GM23338 (cell line): Measurements from ENCODE around the gene CPNE5. TPM values are rescaled to one million over a fixed set of nuclear protein-coding genes. Genes with fewer than 3 reads are reported as not detected.

Source experiments
- ATAC-seq: fragments of 200-7000 bp; cut with Tn5 transposase; 3 replicates; pipeline ENCODE4 v1.9.1; 2020
- DNase-seq: peaks from one replicate; pipeline ENCODE4 v3.0.0-alpha.2; 2015; ENCODE audit warnings: low spot score
- H2AFZ ChIP-seq: fragments of 200-600 bp; sonication (generic); 2 replicates; pipeline ENCODE4 v1.8.0; 2016; ENCODE audit warnings: antibody characterized with exemption, mild to moderate bottlenecking, moderate library complexity
- H3F3A ChIP-seq: fragments of 200-600 bp; sonication (generic); replicated peaks from 2 replicates; pipeline ENCODE4 v1.8.0; 2017; ENCODE audit warnings: antibody characterized with exemption, mixed run types, low read depth
- H3K27ac ChIP-seq: fragments of 200-600 bp; sonication (generic); 2 replicates; pipeline ENCODE4 v1.6.1; 2016; ENCODE audit warnings: low read depth
- H3K27me3 ChIP-seq: fragments of 200-600 bp; sonication (generic); 2 replicates; pipeline ENCODE4 v1.8.0; 2016; ENCODE audit warnings: mild to moderate bottlenecking, mixed run types, moderate library complexity; ENCODE audit not compliant: insufficient read depth
- H3K36me3 ChIP-seq: fragments of 200-600 bp; sonication (generic); 2 replicates; pipeline ENCODE4 v1.8.0; 2016; ENCODE audit warnings: mild to moderate bottlenecking; ENCODE audit not compliant: insufficient read depth
- H3K4me1 ChIP-seq: fragments of 200-600 bp; sonication (generic); 2 replicates; pipeline ENCODE4 v1.8.0; 2016; ENCODE audit warnings: mild to moderate bottlenecking, moderate library complexity; ENCODE audit not compliant: insufficient read depth
- H3K4me2 ChIP-seq: fragments of 200-600 bp; sonication (generic); 2 replicates; pipeline ENCODE4 v1.7.1; 2017; ENCODE audit warnings: mixed run types
- H3K4me3 ChIP-seq: fragments of 200-600 bp; sonication (generic); 2 replicates; pipeline ENCODE4 v1.6.1; 2016; ENCODE audit warnings: mixed run types
- H3K79me2 ChIP-seq: fragments of 200-600 bp; sonication (generic); replicated peaks from 2 replicates; pipeline ENCODE4 v1.8.0; 2017; ENCODE audit warnings: mild to moderate bottlenecking; ENCODE audit not compliant: insufficient read depth
- H3K9me2 ChIP-seq: fragments of 200-600 bp; sonication (generic); 2 replicates; pipeline ENCODE4 v1.8.0; 2017; ENCODE audit not compliant: insufficient read depth
- H4K20me1 ChIP-seq: fragments of 200-600 bp; sonication (generic); replicated peaks from 2 replicates; pipeline ENCODE4 v1.8.0; 2017; ENCODE audit warnings: mild to moderate bottlenecking; ENCODE audit not compliant: insufficient read depth
- H3K27ac Mint-ChIP-seq: 2 replicates; pipeline ENCODE4 v1.8.0; 2020; ENCODE audit warnings: inconsistent platforms, mild to moderate bottlenecking, moderate library complexity, mixed read lengths
- H3K27me3 Mint-ChIP-seq: 3 replicates; pipeline ENCODE4 v1.8.0; 2022; ENCODE audit warnings: low read depth, mild to moderate bottlenecking, moderate library complexity, mixed read lengths, inconsistent platforms; ENCODE audit not compliant: insufficient read depth, poor library complexity
- H3K36me3 Mint-ChIP-seq: 3 replicates; pipeline ENCODE4 v1.8.0; 2021; ENCODE audit warnings: low read depth, mild to moderate bottlenecking, inconsistent platforms, moderate library complexity, mixed read lengths
- H3K4me1 Mint-ChIP-seq: 3 replicates; pipeline ENCODE4 v1.8.0; 2020; ENCODE audit warnings: mild to moderate bottlenecking, inconsistent platforms, mixed read lengths
- H3K4me3 Mint-ChIP-seq: 3 replicates; pipeline ENCODE4 v1.8.0; 2021; ENCODE audit warnings: moderate library complexity, mild to moderate bottlenecking, inconsistent platforms, mixed read lengths
- H3K9me3 Mint-ChIP-seq: 3 replicates; pipeline ENCODE4 v1.8.0; 2020; ENCODE audit warnings: moderate library complexity, mild to moderate bottlenecking, inconsistent platforms, mixed read lengths
- CREB1 ChIP-seq: fragments of 250-450 bp; sonication (Bioruptor Pico); IDR thresholded peaks from 2 replicates; pipeline ENCODE4 v1.5.0; 2020; ENCODE audit warnings: low read depth, mild to moderate bottlenecking, moderate library complexity
- CTCF ChIP-seq, 2 experiments: fragments of 200-600 bp in 1 of 2; sonication (generic) in 1 of 2; conservative IDR thresholded peaks; 2 replicates each; pipeline versions ENCODE4 v1.5.1 to v1.6.1; 2016 to 2017; ENCODE audit warnings: antibody characterized with exemption in 2 of 2, low read depth in 2 of 2, mild to moderate bottlenecking in 2 of 2, moderate library complexity in 1 of 2
- ETS1 ChIP-seq: IDR thresholded peaks from 2 replicates; pipeline ENCODE4 v1.6.1; 2016; ENCODE audit warnings: antibody characterized with exemption
- EZH2 ChIP-seq: fragments of 200-600 bp; sonication (generic); IDR thresholded peaks from one replicate; pipeline ENCODE4 v1.8.0; 2017; ENCODE audit warnings: antibody characterized with exemption, mild to moderate bottlenecking, low read depth; ENCODE audit not compliant: unreplicated experiment
- EZH2phosphoT487 ChIP-seq: fragments of 200-600 bp; sonication (generic); IDR thresholded peaks from one replicate; pipeline ENCODE4 v1.8.1; 2018; ENCODE audit warnings: antibody characterized with exemption; ENCODE audit not compliant: unreplicated experiment
- JUNB ChIP-seq: IDR thresholded peaks from one replicate; pipeline ENCODE4 v1.6.1; 2016; ENCODE audit warnings: antibody characterized with exemption; ENCODE audit not compliant: unreplicated experiment
- NANOG ChIP-seq: IDR thresholded peaks from 2 replicates; pipeline ENCODE4 v1.6.1; 2016; ENCODE audit warnings: antibody characterized with exemption, borderline replicate concordance
- POLR2AphosphoS5 ChIP-seq: IDR thresholded peaks from 2 replicates; pipeline ENCODE4 v1.6.1; 2016; ENCODE audit warnings: antibody characterized with exemption, low read depth
- REST ChIP-seq: IDR thresholded peaks from one replicate; pipeline ENCODE4 v1.6.1; 2018; ENCODE audit warnings: antibody characterized with exemption; ENCODE audit not compliant: unreplicated experiment
- STAT1 ChIP-seq: IDR thresholded peaks from one replicate; pipeline ENCODE4 v1.6.1; 2016; ENCODE audit warnings: antibody characterized with exemption; ENCODE audit not compliant: unreplicated experiment
- ZNF114 ChIP-seq: fragments of 250-450 bp; sonication (Bioruptor Pico); IDR thresholded peaks from 2 replicates; pipeline ENCODE4 v1.5.0; 2020; ENCODE audit warnings: mild to moderate bottlenecking, moderate library complexity
- ZNF331 ChIP-seq: fragments of 250-450 bp; sonication (Bioruptor Pico); IDR thresholded peaks from 2 replicates; pipeline ENCODE4 v1.5.0; 2020; ENCODE audit warnings: low read depth, mild to moderate bottlenecking, moderate library complexity
- ZNF462 ChIP-seq: fragments of 250-450 bp; sonication (Bioruptor Pico); IDR thresholded peaks from 2 replicates; pipeline ENCODE4 v1.5.0; 2020; ENCODE audit warnings: mild to moderate bottlenecking, moderate library complexity
- polyA plus RNA-seq: library from polyadenylated mRNA; unstranded; fragments of >200 nt; fragmentation: Nextera tagmentation; extraction: Ambion mirVana; gene quantifications from 2 replicates; pipeline ENCODE4 v1.2.1, GENCODE V29; 2016
- total RNA-seq: library from RNA; depleted of rRNA; stranded (reverse); fragments of >200 nt; shearing (Covaris generic); gene quantifications from 2 replicates; pipeline ENCODE4 v1.2.3, GENCODE V29; 2014

The CPNE5 gene
- total and polyA plus RNA-seq, 2 experiments from 2014 or later: 0.14 to 0.42 TPM

GRCh38 chr6:36787210-36787609 lies 52.0 kb downstream of the CPNE5 start:
- Histone ChIP-seq H3K4me3 (no peak overlapping the region), H4K20me1 (no peaks in the 10 kb centered on the region), H3K4me2 (no peak overlapping the region), H3K9me2 (no peaks in the 10 kb centered on the region), H2AFZ (no peak overlapping the region), H3F3A (no peaks in the 10 kb centered on the region), H3K27me3 (no peaks in the 10 kb centered on the region), H3K4me1 (peaks cover 30% of the 10 kb centered on the region), H3K27ac (no peak overlapping the region), H3K79me2 (no peaks in the 10 kb centered on the region), H3K36me3 (no peaks in the 10 kb centered on the region)
- Mint-ChIP-seq H3K9me3 (no peaks in the 10 kb centered on the region), H3K27ac (no peak overlapping the region), H3K4me3 (no peak overlapping the region), H3K4me1 (peaks cover 40% of the 10 kb centered on the region), H3K27me3 (peaks cover 3% of the 10 kb centered on the region), H3K36me3 (no peaks in the 10 kb centered on the region)
- DNase-seq (no peak), ATAC-seq (no peak)
- no peak for TF ChIP-seq EZH2phosphoT487
- TF ChIP-seq STAT1: no peak
- TF ChIP-seq ZNF331 (CRISPR knock-in tag): no peak
- no peak for TF ChIP-seq CREB1 (CRISPR knock-in tag)
- TF ChIP-seq ZNF114: no peak
- no peak for TF ChIP-seq EZH2
- TF ChIP-seq REST: no peak
- TF ChIP-seq ZNF462 (CRISPR knock-in tag): no peak
- no peak for TF ChIP-seq ETS1
- no peak for TF ChIP-seq CTCF (conservative IDR thresholded peaks at IDR 0.05; ENCODE audit: low read depth in 2 of 2)
- no peak for TF ChIP-seq JUNB
- no peak for TF ChIP-seq NANOG
- TF ChIP-seq POLR2AphosphoS5: no peak
